ENCODE results near the gene URM1. TPM values are rescaled to one million over a fixed set of nuclear protein-coding genes. Genes with fewer than 3 reads are reported as not detected.
"Not testable (repeated sequence)": the region's sequence is repeated elsewhere in the genome, so short reads cannot be mapped to it uniquely, and the experiment has no call there.

Gene URM1
- total RNA-seq, 1 donor from 2014 or later, result 76.9 TPM

GRCh38 chr9:128423356-128423755 lies 52.2 kb downstream of the URM1 start:
- intact Hi-C loops (cut with micrococcal nuclease), result not testable (repeated sequence)

GRCh38 chr9:128424268-128424780 lies 53.1 kb downstream of the URM1 start:
- intact Hi-C loops (cut with micrococcal nuclease), result no loop called here

- intact Hi-C loops (cut with micrococcal nuclease), result no loop called here
Observed at GRCh38 chr9:128428644-128429512, 57.7 kb downstream of the URM1 start.

GRCh38 chr9:128429513-128430086 lies 58.4 kb downstream of the URM1 start:
- intact Hi-C loops (cut with micrococcal nuclease), result no loop called here

GRCh38 chr9:128431207-128431606 lies 60.0 kb downstream of the URM1 start:
- intact Hi-C loops (cut with micrococcal nuclease), result no loop called here

GRCh38 chr9:128434340-128434739 lies 63.2 kb downstream of the URM1 start:
- intact Hi-C loops (cut with micrococcal nuclease), result no loop called here

GRCh38 chr9:128435611-128436010 lies 64.4 kb downstream of the URM1 start:
- intact Hi-C loops (cut with micrococcal nuclease), result loop anchor here (5.0 kb wide), 1 partner anchor 117 kb away; the partner anchor contains the start of gene SPTAN1

- intact Hi-C loops (cut with micrococcal nuclease), result loop anchor here (5.0 kb wide), 1 partner anchor 114 kb away; the partner anchor contains the start of gene SPTAN1
Observed at GRCh38 chr9:128438343-128439109, 67.4 kb downstream of the URM1 start.

- intact Hi-C loops (cut with micrococcal nuclease), result loop anchor here (5.0 kb wide), 1 partner anchor 113 kb away; the partner anchor contains the start of gene SPTAN1
Observed at GRCh38 chr9:128439273-128439672, 68.1 kb downstream of the URM1 start.

Other genes starting within 250 kb of the URM1 start
- 52.5 and 60.0 TPM in 2 replicates for gene PTGES2, start 243.6 kb upstream of the URM1 start, total RNA-seq
- not detected in 2 replicates for gene LCN2, start 221.9 kb upstream of the URM1 start, total RNA-seq
- gene BBLN, start 211.1 kb upstream of the URM1 start, total RNA-seq, result 82.4 and 82.8 TPM in 2 replicates
- 128 and 138 TPM in 2 replicates for gene CIZ1, start 179.8 kb upstream of the URM1 start, total RNA-seq
- 0.32 and 0.41 TPM in 2 replicates for gene DNM1, start 168.0 kb upstream of the URM1 start, total RNA-seq
- 38.7 and 43.2 TPM in 2 replicates for gene GOLGA2, start 95.4 kb upstream of the URM1 start, total RNA-seq
- 11.8 and 12.0 TPM in 2 replicates for gene SWI5, start 95.1 kb upstream of the URM1 start, total RNA-seq
- gene TRUB2, start 48.9 kb upstream of the URM1 start, total RNA-seq, result 25.8 and 26.9 TPM in 2 replicates
- gene COQ4, start 48.5 kb upstream of the URM1 start, total RNA-seq, result 40.6 and 40.7 TPM in 2 replicates
- gene SLC27A4, start 30.8 kb upstream of the URM1 start, total RNA-seq, result 21.6 and 22.5 TPM in 2 replicates
- gene CERCAM, start 49.5 kb downstream of the URM1 start, total RNA-seq, result 3.2 TPM in 2 replicates
- gene ODF2, start 84.6 kb downstream of the URM1 start, total RNA-seq, result 54.3 and 58.6 TPM in 2 replicates
- gene GLE1, start 133.3 kb downstream of the URM1 start, total RNA-seq, result 46.0 and 47.5 TPM in 2 replicates
- 326 and 333 TPM in 2 replicates for gene SPTAN1, start 181.2 kb downstream of the URM1 start, total RNA-seq

Data from T-helper 2 cell treated with Interferon-gamma antibody and Interleukin-4, amounts not matched to agents 100 ng/mL and 5 ng/mL, for 36 hours (primary cell).